HG03565 (cell line): ENCODE data around the gene TPST1.
"Not testable (repeated sequence)": the region's sequence is repeated elsewhere in the genome, so short reads cannot be mapped to it uniquely, and the experiment has no call there.

Experiments used
- ATAC-seq: cut with Tn5 transposase; IDR thresholded peaks from one replicate; pipeline ENCODE4 v1.9.1; 2021; ENCODE audit warnings: mild to moderate bottlenecking, moderate library complexity; ENCODE audit not compliant: unreplicated experiment

Gene TPST1

DNA sequence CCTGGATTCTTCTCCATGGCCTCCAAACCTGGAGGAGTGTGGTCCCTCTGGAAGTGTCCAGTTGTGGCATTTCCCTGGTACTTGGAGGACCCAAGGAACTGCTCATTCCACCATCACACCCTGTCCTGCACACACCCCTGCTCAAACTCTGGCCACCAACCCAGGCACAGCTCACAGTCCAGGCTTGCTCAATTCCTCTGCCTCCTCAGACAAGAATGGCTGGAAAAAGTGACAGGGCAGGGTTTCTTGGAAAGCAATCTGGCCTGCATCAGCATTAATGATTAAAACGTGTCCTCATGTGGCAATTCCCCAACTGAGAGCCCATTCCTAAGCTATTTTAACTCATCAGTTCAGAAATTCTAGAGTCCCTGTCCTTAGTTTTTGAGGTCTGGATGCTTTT, 17.2 kb upstream of the TPST1 start:
- no peak for ATAC-seq

DNA sequence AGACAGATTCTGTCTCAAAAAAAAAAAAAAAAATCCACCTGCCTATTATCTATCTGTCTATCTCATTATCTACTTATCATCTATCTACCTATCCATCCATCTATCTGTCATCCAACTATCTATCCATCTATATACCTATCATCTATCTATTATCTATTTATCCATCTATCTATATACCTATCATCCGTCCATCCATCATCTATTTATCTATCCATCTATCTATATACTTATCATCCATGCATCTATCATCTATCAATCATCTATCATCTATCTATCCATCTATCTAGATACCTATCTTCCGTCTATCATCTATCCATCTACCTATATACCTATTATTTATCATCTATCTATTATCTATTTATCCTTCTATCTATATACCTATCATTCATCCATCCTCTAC, 16.5 kb upstream of the TPST1 start:
- no peak for ATAC-seq

DNA sequence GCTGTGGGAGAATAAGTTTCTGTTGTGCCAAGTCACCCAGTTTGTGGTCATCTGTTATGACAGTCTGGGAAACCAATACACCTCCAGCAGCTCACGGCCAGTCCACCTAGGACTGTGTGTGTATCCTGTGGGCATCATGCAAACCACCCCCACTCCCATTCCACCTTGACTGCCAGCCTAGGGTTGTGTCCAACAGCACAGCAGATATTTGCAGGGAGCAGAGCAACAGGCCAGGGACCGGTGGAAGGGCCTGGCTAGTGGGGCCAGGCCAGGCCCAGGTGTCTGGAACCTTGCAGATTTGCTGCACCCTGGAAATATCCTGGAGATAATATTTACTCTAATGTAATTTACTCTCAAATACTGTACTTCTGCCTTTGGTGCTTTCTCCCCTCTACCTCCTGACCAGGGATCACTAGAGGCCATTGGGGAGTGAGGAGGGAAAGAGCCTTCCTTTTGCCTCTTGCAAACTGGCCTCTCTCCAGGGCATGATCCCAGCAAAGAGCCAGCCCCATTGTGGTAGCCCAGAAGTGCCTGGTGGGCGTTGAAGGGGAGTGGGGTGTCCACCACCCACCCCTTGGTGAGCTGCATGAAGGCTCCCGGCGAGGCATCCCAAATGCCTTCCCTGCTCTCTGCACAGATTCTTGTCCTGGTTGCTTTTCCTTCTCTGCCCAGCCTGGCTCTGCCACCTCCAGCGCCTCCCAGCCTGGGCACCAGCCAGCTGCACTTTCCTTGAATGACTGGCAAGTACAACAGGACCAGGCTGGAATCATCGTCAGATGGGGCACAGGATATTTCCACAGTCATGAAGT, 15.2 kb upstream of the TPST1 start:
- ATAC-seq = no peak

DNA sequence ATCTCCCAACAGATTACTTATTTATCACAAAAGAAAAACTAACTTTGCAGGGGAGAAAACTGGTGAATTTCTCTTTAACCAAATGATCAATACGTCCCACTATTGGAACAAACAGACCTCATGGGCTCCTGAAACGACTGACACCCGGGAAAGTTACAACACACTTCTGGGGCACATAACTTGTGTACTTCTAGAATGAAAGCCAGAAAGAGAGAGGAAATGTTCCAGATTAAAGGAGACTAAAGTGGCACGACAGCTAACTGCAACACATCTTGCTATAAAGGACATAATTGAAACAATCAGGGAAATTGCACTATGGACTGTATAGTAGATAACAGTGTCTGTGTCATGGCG, 14.7 kb upstream of the TPST1 start:
- no peak for ATAC-seq

DNA sequence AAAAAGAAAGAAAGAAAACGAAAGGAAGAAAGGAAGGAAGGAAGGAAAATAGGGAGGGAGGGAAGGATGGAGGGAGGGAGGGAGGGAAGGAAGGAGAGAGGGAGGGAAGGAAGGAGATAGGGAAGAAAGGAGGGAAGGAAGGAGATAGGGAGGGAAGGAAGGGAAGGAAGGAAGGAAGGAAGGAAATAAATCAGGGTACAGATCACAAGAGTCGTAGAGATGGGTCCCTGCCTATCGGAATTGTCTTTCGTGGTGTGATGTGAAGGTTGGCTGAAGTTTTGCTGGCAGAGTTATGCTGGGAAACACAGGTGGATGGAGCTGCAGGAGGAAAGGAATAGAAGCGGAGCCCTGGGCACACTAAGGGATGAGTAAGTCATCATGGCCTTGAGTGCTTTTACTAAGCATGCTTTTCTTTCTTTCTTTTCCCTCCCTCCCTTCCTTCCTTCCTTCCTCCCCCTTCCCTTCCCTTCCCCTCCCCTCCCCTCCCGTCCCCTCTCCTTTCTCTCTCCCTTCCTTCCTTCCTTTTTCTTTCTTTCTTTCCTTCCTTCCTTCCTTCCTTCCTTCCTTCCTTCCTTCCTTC, 11.9 kb upstream of the TPST1 start:
- ATAC-seq = no peak

DNA sequence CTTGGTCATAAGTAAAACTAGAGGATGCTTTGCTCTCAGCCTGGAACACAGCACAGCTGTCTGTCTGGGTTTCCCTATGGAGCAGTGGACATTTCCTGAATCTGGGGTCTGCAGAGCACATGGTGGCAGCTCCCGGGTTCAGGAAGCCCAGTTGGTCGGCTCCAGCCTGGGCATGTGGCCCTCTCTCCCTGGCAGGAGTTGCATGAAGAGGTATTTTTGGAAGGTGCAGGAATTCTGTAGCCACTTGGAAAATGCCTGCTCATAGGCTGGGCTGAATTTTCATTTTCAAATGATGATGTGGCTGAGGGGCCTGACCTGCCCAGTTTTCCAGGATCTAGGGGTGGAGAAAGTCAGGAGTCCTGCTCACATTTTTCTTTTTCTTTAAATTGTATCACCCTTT, 6.7 kb upstream of the TPST1 start:
- no peak for ATAC-seq

DNA sequence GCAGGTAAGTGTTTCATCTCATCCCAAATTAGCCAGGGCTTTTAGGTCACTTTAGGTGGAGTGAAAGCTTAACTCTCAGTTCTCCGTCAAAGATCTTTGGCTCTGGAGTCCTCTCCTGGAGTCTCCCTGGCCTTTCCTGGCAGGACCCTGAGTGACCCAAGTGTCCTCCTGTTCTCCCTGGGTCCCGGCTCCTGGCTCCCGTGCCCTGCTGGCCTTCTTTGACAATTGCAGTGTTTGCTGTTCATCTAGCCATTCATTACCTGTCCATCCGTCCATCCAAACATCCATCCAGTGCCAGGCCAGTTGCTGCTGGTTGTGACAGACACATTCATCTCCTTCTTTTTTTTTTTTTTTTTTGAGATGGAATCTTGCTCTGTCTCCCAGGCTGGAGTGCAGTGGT, 6.2 kb upstream of the TPST1 start:
- ATAC-seq = no peak

DNA sequence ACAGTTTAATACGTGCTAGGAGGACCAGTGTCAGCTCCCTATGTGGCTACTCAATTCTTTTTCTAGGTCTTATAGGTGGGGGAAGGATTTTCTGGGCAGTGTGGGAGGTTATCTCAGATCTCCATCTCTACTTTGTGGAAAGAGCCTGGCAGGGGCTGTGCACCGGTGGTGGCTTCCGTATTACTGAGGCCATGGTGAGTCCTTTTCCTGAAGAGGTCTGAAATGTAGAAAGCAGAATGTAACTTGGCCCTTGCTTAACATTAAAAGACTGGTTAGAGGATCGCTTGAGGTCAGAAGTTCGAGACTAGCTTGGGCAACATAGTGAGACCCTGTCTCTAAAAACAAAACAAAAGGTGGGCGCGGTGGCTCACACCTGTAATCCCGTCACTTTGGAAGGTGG, 2.7 kb upstream of the TPST1 start:
- ATAC-seq = no peak

DNA sequence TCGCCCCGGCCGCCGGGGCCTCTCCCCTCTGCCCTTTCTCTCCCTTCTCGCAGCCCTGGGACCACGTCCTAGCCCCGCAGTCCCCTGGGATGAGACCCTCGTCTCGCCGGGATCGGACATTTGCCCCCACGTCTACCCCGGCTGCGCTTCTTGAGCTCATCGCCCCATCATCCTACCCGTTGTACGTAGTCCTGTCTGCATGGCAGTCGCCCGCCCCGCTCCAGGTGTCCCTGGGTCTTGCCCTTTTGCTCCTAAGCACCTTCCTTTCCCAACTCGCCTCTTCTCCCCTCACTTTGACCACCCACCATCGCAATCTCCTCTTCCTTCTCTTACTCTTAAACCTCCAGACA, 582 bp downstream of the TPST1 start:
- ATAC-seq = no peak

DNA sequence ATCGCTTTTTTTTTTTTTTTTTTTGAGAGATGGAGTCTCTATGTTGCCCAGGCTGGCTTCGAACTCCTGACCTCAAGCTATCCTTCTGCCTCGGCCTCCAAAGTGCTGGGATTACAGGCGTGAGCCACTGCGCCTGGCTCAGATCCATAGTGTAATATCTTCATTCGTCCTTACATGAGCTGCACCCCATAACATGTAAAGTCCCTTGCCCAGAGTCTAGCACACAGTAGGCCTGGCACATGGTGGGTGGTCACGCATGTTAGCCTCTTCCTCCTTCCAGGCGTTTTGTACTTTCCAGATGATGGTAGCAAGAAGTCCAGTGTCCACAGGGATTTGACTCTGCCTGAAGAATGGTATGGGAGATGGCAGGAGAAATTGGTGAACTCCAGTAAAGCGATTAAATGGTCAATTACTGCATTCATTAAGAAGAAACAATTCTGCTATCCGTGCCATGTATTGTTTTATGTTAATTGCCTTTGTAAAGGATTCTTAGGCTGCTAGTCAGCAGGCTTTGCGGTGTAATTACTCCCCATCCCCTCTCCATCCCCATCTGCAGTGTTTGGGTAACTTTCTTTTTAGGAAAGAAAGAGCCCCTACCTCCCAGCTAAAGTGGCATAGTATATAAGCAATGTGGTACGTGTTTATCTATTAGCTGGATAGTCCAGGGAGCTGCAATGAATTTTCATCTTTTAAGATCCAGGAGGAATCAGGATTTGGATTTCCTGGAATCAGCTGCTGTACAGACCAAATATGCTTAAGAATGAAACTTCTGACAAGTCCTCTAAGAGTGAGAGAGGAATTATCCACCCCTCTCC, 1.2 kb downstream of the TPST1 start:
- ATAC-seq = no peak

DNA sequence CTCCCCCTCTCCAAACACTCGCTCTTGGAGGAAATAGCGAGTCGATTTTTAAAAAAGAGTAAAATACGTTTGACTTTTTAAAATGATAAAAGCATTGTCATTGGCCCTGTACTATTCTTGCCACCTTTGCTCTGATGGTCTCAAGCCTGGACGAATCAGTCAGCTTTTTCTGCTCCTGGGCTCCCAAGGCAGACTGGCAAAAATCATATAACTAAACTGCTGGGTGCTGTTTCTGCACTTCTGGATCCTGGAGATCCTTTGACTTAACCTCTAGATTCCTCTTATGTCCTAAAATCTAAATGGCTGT, 1.8 kb downstream of the TPST1 start:
- no peak for ATAC-seq

DNA sequence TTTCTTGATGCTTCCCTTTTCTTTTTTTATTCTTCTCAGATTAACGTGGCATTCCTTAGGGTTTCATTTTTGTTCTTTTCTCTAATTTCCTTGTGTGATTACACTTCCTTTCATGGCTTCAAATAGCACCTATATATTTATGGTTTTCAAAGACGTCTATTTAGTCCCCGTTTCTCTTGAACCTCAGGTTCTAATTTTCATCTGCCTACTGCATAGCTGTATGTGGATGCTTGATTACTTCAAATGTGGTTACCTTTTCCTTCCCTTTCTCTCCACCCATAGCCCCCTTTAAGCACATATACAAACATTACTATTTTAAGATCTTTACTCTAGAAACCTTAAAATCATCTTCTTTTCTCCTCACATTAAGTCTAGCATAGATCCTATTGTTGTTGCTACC, 2.4 kb downstream of the TPST1 start:
- ATAC-seq = no peak

DNA sequence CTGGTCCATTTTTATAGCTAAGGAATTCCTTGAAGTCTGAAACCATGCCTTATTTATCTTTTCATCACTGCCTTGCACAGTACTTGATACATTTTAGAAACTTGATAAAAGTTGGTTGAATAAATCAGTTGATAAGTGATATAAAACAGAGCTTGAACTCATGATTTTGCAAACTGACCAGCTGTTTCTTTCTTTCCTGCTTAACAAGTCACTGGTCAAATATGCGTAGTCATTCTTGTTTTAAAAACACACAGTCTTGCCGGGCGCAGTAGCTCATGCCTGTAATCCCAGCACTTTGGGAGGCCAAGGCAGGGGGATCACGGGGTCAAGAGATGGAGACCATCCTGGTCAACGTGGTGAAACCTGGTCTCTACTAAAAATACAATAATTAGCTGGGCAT, 6.3 kb downstream of the TPST1 start:
- no peak for ATAC-seq

DNA sequence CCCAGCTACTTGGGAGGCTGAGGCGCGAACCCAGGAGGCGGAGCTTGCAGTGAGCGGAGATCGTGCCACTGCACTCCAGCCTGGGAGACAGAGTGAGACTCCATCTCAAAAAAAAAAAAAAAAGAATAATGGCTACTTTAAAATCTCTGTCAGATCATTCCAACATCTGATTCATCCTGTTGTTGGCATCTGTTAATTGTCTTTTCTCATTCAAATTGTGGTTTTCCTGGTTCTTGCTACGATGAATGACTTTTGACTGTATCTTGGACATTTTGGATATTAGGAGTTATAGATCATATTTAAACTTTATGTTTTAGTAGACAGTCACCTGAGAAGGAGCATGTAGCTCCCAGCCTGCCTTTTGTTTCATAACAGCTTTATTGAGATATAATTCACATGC, 8.5 kb downstream of the TPST1 start:
- no peak for ATAC-seq

DNA sequence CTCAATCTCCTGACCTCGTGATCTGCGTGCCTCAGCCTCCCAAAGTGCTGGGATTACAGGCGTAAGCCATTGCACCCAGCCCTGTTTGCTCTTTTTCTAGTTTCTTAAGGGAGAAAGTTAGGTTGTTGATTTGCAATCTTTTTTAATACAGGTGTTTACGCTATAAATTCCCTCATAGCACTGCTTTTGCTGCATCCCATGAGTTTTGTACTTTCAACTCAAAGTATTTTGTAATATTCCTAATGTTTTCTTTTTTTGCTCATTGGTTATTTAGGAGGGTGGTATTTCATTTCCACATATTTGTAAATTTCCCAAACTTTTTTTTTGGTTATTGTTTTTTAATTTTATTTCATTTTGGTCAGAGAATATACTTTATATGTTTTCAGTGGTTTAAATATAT, 11.6 kb downstream of the TPST1 start:
- ATAC-seq = no peak

DNA sequence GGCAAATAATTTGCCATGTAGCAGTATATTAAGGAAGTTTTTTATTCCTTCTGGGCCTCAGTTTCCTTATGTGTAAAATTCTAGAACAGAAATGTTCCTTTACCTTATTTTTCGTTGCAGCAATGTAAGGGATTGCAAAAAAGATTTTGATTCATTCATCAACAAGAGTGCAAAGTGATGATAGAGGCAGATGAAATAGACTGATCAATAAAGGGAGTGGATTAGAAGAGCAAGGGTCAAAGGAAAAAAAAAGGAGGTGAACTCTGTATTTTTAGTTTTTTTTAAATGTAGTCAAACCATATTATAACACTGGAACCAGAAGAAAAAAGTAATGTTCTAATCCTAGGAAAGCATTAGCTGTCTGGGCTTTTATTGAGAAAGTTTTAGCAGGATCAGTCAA, 14.7 kb downstream of the TPST1 start:
- no peak for ATAC-seq

DNA sequence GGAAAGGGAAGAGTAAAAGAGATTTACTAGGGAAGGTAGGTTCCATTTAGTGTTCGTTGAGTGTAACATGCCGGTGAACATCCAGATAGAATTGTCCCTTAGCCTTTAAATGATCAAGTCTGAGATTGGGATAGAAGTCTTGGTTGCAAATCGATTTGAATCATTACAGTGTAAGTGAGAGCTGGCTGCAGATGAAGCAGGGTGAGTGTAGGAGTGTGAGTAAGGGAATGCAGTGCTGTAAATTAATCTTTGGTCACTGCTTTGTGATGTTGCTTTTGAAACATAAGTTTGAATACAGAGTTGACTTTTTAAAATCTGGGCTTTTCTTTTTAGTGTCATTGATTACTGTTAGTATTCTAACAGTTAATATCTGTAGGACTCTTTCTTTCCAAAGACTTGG, 16.3 kb downstream of the TPST1 start:
- ATAC-seq = no peak

DNA sequence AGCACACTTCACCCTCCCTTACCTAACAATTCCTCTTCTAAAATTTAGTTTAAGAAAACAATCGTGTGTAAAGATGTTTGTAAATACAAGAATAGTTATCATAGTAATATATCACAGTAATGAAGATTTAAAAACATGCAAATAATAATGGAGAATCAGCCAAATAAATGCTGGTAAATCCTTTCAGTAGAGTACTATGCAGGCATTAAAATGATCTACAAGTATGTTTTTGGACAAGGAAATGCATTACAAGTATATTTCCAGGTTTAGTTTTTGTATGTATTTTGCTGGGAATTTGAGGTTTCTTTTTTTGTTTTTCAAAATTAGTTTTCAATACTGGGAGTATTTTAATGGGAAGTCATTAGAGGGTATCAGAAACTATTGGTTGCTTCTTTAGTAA, 22.7 kb downstream of the TPST1 start:
- ATAC-seq = no peak

DNA sequence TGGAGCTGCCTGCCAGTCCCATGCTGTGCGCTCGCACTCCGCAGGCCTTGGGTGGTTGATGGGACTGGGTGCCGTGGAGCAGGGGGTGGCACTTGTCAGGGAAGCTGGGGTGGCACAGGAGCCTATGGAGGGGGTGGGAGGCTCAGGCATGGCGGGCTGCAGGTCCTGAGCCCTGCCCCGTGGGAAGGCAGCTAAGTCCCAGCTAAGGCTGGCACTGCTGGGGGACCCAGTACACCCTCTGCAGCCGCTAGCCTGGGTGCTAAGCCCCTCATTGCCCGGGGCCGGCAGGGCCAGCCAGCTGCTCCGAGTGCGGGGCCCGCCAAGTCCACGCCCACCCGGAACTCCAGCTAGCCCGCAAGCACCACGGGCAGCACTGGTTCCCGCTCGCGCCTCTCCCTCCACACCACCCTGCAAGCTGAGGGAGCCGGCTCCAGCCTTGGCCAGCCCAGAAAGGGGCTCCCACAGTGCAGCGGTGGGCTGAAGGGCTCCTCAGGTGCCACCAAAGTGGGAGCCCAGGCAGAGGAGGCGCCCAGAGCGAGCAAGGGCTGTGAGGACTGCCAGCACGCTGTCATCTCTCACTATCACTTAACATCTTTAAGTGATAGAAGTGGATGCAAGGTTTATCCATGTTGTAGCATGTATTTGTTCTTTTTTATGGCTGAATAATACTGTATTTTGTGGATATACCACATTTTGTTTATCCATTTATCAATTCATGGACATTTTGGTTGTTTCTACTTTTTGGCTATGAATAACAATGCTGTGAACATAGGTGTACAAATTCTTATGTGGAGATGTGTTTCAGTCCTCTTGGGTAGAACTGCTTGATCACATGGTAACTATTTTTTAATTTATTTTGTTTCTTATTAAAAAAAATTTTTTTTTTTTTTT, 26.4 kb downstream of the TPST1 start:
- not testable (repeated sequence) for ATAC-seq

DNA sequence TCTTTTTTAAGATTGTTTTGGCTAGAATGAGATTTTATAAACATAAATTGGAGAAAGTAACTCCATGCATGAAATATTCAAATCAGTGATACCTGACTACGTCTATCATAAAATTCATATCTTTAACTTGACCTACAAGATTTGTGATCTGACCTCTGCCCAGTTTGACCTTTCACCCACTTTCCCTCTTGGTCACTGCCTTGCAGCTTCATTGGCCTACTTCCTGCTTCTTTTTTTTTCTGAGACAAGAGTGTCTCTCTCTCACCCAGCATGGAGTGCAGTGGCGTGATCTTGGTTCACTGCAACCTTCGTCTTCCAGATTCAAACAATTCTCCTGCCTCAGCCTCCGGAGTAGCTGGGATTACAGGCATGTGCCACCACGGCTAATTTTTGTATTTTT, 28.5 kb downstream of the TPST1 start:
- no peak for ATAC-seq

DNA sequence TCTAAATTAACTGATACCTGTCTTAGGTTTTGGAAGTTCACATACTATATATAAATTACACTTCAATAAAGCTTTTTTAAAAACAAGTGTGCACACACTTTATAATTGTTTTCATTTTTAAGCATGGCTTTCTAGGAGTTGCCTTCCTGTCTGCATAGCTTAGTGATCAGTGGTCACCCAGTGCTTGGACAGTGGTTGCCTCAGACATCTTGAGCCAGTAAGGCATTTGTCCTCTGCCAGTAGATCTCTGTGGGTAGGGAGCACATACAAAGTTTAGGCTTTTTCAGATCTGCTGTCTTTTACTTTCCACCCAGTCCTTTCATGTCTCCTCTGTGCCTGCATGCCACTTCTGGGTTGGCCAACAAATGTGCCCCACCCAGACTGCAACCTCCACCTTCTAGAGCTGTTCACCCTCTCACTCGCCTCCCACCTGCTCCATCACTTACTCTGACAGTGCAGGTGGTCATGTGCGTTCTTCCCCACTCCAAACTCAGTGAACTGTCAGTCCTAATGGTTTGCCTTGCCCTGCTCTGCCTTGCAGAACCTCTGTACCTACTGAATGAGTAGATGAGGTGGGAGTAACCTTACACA, 31.7 kb downstream of the TPST1 start:
- ATAC-seq = no peak
